Kidney tubule cell (primary cell): ENCODE measurements around the gene EXOC6B.
A peak's percentile ranks its signal among the peaks of the same experiment; 100 is the strongest.

Source experiments
- DNase-seq: peaks from one replicate; pipeline ENCODE4 v3.0.0-alpha.2; 2018; ENCODE audit warnings: low spot score

The EXOC6B gene

DNA sequence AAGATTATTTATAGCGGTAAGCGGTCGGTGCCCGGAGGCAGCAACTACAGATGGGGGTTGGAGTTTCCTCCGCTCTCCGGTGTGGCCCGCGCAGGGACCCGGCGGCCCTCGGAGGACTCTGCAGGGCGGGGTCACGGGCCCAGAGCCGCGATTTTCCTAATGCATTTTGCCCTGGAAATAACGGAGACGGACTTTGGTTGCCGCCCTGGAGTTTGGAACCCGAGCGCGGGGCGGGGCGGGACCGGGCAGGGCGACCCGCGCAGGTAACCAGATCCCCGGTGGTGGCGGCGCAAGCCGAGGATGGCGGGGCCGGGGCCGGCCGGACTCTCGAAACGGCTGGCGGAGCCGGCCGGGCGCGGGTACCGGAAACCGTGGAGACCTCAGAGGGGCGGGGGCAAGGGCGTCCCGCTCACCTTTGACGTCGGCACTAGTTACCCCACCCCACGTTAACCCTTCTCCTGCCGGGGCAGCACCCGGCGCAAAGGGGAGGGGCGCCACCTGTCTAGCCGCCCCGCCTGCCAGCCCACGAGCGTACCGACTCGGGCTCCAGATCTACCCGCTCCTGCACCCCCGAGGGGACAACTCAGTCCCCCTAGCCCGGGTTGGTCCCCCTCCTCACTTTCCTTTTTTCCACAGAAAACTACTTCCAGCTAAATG, 681.1 kb downstream of the EXOC6B start:
- DNase-seq, result no peak

DNA sequence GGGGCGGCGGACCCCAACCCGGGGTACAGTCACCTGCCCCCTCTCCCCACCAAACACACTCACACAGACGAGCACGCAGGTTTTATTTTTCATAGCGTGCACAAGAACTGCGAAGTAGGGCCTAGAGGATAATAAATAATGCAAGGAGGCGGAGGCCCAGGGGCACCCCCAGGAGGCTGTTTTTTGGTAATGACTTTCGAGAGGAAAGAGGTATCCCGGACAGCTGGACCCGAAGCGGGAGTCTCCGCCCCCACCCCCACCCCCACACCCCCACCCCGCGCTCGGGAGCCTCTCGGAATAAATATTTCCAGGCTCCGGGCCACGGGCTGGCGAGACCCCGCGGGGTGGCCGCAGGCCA, 681.6 kb downstream of the EXOC6B start:
- no peak for DNase-seq

DNA sequence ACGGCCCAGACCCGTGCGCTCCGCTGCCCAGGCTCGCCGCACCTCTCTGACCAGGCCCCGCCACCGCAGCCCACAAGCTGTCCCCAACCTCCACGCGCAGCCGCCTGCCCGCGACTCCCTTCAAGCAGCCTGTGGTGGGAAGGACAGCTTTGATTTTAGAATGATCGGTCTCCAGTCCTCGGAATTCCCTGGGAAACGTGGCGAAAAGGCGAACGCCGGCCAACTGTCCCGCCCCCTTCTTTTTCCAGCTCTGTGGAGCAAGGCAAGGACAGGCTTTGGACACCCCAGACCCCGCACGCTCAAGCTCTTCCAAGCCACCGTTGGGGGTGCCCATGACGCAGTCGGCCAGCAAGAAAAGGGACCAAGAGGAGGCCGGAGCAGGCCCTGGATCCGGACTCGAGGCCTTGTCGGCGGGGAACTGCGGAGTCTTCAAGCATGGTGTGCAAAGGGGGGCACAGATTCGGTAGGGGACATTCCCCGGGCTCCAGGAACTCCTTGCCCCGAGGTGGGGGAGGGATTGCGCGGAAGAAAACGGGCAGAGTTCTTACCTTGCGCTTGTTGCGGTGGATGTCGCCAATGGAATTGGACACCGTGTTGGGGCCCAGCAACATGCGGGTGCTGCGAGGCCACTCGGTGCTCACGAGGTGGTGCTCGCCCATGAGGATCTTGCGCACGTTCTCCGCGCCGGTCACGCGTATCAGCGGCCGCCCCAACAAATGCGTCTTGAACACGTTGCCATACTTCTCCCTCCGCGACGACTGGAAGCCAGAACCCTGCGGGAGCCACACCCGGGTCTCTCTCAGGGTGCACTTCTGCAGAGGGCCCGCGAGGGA, 682.2 kb downstream of the EXOC6B start:
- no peak for DNase-seq

DNA sequence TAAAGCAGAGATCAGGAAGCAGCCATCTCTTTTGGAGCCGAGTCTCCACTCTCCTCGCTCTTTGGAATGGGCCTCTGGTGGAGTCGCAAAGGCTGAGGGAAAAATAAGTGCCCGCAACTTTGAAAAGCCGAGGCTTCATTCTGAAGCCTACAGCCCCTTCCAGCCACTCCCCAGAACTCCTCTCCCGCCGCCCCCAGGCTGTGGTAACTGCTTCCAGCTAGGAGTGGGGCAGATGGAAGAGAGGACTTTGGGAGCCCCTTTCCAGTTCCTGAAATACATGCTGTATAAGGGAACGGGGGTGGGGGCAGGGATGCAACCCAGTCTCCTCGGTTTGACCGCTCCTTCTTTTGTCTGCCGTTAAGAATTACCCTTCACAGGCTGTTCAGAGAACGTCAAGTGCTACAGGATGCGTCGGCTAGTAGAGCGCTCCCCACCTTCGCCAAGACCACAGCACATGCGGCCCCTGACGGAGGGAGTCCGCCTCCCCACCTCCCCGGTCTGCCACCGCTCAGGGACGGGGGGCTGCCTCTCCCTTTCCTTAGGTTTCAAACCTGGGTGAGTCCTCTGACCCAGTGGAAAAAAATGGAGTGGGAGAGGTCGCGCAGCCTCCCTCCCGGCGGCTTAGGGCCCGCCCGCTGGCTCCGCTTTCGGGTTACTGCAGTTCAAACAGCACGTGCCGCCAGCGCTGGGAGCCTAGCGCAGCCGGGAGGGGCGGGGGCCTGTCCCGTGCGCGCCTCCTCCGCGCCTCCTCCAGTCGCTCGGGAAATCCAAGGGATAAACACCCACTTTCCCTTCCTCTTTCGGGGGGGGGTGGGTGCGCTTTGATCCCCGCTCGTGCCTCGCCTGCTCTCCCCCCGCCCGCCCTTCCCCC, 683.0 kb downstream of the EXOC6B start:
- DNase-seq, result no peak

- no peak for DNase-seq
Observed at GRCh38 chr2:72141881-72142451, 683.9 kb downstream of the EXOC6B start.

GRCh38 chr2:72141032-72141645, 684.7 kb downstream of the EXOC6B start:
- DNase-seq, result no peak

DNA sequence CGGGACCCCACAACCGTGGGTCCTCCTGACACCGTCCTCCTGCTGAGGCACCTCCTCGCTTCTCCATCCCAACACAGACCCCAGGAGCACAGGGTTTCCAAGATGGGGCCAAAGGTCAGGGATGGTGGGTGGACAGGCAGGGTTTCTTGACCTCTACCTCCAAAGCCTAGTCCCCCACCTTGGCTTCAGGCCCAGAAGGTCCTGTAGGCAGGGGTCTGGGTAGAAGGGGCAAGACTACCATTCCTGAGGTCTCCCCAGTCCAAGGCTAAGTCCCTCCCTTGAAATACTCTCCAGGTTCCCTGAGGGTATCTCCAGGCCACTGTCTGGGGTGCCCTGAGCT, 685.2 kb downstream of the EXOC6B start:
- no peak for DNase-seq

DNA sequence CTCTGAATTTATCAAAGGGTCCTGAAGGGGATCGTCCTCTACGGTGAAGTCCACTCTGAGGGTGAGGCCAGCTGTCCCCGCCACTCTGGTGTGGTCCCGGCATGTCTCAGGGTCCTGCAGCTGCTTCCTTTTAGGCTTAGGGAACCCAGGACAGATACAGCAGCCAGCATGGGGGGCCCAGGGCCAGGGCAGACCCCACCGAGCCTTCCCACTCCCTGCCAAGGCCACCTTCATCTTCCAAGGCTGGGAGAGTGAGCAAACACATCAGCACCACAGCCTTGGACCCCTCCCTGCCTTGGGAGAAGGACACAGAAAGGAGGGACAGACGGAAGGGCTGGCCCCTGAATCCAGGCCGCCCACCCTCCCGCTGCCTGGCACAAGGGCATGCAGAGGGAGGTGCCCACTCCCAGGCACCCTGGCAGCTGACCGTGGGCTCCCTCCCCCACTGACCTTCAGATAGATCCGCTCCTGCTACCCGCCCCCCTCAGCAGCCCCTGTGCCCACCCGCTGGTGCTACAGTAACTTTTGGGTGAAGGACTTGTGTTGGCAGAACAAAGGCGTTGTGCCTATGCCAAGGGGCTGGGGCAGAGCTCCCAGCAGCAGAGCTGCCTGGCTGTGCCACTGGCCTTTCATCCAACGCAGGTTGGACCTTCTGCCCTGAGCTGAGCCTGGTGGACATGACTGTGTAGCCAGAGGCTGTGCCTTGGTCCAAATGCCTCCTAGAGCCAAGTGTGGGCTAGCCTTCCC, 685.8 kb downstream of the EXOC6B start:
- DNase-seq, result no peak

DNA sequence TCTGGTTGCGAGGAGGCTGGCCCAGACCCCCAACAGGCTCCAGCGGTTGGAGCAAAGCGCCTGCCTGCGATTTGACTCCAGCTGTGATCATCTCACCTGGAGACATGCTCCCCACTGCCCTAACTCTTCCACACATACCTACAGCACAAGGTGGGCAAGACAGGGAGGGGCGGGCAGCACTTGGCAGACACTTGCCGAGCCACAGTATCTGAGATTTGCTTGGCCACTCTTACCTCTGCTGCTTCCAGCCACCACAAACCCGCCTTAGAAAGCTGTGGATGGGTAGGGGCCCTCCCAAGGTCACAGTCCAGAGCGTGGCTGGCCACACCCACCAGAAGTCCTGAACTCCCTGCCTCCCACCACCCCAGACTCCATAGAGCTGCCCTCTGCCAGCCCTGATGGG, 686.4 kb downstream of the EXOC6B start:
- DNase-seq, result no peak

DNA sequence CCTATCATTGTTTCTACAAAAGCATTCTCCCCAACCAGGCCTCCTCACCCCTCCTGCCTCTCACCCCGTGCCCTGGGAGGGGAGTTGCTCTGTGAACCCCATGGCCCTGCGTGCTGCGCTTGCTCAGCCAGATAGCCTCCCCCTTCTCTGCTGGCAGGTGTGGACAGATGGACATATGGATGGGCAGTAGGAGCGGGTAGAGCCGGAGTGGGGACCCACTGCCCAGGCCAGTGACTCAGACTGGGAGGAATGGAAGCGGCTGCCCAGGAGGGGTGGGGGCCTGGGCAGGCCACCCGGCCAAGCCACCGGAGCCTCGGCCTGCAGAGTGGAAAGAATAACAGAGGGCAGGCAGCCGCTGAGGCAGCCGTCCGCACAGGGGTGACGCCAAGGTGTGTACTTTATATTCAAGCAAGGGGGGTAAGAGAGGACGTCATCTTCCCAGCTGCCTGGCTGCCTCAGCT, 686.9 kb downstream of the EXOC6B start:
- peak; percentile 66 for DNase-seq

DNA sequence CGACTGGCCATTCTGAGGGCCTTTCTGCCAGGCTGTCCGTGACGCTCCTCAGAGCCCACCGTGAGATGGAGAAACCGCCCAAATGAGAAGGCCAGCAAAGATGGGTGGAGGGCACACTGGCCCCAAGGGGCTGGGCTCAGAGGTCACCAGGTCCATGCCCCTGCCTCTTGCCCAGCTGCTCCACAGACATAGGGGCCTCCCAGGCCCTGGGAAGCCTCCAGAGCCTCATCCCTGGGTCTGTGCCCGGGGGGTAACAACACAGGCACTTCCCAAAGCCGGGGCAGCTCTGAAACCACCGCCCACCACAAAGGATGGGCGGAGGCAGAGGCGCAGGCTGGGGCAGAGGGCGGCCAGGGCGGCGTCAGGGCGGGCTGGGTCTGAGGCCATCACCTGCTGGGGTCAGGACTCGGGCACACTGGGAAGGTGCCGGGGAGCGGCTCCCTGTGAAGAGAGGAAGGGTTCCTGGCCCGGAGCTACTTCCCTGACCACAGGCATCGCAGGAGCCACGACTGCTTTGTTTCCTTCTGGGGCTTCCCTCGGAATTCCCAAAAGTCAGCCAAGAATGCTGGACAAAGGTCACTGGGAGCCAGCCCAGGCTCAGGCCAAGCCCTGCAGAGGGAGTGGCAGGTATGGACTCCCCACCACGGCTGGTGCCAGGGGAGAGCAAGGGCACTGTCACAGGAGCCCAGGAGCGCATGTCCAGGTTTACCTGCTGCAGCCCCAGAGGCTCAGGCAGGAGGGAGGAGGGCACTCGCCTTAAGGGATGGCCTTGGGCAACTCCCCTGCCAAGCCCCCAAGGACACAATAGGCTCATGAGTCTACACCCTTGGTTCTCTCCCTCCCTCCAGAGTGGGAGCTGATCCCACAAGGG, 687.6 kb downstream of the EXOC6B start:
- peak; percentile 47 for DNase-seq

- DNase-seq, result peak; percentile 53
Observed at GRCh38 chr2:72137498-72138010, 688.3 kb downstream of the EXOC6B start.

DNA sequence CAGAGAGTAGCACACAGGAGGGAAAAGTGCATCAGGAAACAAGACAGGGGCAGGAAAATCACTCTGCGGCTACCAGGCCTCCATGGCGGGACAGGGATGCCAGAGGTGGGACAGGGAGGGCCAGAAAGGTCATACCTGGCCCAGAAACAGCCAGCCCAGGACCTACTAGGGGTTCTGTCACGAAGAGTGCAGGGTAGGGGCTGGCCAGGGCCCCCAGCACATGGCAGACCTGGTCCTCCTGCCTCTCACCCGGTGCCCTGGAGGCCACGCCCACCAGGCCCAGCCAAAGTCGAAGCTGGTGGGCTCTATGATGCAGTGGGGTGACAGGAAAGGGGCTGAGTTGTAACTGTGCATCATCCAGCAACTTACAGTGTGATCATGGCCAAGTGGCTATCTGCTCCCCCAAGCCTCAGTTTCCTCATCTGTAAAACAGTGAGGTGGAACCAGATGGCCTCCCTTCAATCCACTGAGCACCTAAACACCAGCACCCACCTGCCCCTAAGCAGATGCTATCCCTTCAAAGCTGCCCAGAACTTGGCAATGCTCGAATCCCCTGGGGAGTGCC, 688.8 kb downstream of the EXOC6B start:
- DNase-seq, result no peak

- DNase-seq, result no peak
Observed at GRCh38 chr2:72136331-72136730, 689.5 kb downstream of the EXOC6B start.

DNA sequence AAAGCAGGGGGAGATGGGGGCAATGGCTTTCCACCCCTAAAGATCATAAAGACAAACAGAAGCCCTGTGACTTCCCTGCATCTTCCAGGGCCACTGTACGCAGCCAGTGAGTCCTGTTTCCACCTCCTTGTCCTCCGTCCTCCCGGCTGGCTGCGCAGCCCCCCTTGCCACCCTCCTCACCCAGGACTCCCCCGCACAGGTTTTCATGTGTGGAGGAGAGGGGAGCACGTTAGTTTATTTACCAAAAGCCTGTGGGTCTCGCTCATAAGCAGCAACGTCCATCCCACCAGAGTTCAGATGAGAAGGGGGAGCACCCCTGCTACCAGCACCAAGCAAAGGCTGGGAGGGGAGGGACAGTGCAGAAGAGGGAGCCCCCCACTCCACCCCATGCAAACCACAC, 689.9 kb downstream of the EXOC6B start:
- DNase-seq, result no peak

GRCh38 chr2:72134997-72135800, 690.6 kb downstream of the EXOC6B start:
- no peak for DNase-seq

DNA sequence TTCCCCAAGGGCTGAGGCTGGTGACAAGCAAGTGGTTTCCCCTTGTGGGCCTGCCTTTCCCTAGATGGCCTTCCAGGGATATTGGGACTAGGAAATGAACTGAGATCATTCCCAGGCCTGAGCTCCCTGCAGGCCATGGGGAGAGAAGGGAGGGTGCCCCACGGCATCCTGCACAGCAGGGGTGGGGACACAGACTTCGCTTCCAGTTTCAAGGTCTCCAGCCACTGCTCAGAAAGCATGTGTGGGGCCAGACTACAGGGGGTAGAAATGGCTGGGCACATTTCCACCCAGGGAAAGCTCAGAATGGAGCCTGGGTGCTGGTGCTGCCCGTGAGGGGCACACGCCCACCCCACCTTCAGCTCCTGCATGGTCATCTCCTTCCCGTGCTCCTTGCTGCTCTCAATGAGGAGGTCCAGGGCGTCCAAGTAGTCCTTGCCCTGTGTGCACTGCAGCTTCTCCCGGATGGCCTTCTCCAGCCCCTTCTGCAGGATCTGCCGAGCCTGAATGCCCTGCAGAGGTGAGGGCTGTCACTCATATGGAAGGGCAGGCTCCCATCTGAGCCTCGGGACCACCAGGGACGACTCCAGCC, 691.3 kb downstream of the EXOC6B start:
- no peak for DNase-seq

DNA sequence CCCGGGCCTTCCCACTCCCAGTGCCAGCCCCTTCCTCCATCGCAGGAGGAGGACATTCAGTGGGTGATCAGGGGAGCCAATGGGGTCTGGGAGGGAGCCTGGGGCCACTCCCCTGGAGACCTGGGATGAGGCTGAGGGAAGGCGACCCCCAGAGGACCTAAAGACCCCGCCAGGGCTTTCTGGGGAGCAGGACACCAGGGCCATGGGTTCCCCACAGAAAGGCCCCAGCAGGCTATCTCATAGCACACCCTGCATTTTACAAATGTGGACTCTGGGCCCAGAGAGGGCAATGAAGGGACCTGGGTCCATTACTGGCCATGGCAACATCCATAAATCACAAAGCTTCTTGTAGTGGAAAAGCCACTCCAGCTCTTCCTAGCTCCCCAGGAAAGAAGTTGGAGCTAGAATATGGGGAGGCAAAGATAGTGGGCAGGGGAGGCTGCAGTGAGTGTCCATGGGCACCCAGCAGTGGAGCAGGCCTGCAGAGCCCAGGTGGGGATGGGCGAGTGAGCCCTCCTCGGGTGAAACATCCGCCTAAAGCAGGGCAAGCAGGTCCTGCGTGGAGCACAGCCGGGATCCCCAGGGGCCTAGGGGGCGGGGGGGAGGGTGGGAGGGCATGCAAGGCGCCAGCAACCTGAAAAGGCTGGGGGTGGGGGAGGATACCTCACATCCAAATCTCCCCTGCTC, 692.0 kb downstream of the EXOC6B start:
- no peak for DNase-seq
